ENCODE data around the gene SPATS1.
"Not testable (repeated sequence)": the region's sequence is repeated elsewhere in the genome, so short reads cannot be mapped to it uniquely, and the experiment has no call there.

SPATS1 gene

DNA sequence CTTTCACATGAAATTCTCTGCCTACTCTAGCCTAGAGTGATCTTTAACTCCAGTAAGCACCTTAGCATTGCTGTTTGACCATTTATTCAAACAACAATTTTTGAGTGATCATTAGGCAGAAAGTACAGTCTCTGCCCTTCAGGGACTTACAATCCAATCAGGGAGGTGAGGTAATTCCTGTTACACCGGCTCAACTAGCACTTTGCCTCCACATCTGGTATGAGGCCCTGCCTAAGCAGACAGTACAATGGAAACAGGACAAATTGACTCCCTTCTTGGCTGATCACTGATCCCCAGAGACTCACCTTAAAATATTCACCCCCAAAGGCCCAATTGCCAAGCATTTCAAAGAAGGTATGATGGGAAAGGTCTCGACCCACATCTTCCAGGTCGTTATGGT is 30.7 kb upstream of the SPATS1 start:
- no peak for DNase-seq

DNA sequence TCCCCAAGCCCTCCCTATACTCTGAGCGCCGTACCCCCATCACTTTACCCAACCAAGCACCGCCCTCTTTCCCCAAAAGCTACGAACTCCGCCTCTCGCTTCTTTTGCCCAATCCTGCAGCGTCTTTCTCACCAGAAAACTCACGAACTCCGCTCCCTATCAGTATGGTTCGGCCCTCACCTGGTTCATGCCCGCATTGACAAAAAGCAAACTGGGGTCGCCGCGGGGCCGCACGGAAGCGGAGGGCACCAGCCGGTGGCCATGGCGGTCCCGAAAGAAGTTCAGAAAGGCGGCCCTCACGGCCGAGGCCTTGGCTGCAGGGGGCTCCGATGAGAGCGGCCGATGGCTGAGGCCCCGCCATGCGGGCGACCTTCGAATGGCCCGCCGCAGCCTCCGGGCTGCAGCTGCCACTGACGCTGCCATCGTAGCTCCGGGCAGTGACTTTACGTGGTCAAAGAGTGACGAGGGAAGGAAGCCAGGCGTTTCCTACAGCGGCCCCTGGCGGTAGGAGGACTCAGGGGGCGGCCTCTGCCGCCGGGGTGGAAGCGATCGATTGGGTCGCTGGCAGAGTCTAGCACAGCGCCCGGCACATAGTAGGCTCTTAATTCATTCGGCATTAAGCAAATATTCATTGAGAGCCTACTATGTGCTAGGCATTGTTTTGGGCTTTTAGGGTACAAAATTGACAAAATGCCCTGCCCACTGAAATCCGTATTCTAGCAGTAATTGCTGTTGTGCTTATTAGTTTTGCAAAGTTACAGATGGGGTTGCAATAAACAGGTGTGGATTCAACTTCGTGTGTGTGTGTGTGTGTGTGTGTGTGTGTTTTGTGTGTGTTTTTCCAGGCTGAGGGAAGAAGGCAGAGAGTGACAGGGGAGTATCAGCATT is 29.3 kb upstream of the SPATS1 start, which contains the start of gene AARS2:
TSS of gene AARS2 (minus strand) at position 447 of the 888 bp plus-strand sequence. CDS start at position 423, 24 bp downstream.
- peak; percentile 85 to 95 for DNase-seq

DNA sequence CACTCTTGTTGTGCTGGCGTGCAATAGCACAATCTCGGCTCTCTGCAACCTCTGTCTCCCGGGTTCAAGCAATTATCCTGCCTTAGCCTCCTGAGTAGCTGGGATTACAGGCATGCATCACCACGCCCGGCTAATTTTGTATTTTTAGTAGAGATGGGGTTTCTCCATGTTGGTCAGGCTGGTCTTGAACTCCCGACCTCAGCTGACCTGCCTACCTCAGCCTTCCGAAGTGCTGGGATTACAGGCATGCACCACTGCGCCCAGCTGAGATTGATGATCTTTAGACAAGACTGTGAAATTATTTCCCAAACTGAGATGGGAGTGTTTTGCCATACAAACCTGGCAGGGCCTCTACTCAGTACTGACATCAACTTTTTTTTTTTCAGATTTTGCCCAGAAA is 27.8 kb upstream of the SPATS1 start:
- not testable (repeated sequence) for DNase-seq

DNA sequence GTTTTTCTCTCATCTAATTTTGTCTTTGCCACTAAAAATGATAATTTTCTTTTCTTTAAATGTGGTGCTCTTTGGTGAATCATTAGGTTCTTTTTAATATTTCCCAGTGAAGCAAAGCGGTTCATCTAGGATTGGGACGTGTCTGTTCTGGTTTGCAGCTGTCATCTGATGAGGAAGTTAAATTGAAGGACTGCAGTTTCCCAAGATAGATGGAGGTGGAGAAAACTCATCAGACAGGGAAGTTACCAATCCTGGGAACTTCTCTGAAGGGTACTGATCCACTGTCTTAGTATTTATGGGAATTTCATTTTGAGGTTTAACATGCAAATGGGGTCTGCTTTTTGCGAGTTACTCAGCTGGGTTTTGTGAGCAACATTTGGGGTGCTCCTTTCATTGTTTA is 26.9 kb upstream of the SPATS1 start:
- DNase-seq, result no peak

DNA sequence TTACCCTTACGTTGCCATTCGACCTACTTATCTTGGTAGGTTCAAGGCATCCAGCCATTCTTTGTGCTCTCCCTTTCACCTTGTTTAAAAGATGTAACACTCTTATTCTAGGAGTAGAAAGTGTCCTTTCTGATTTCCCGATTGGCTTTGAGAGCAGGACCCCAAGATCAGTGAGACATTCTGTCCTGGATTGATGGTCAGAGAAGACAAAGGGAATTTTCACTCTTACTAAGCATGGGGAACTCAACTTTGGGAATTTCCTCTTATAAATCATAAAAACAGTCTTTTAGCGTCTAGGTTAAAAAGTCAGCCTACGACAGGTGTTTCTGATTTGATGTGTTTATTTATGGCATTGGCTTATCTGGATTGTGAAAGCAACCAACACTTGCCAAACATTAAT is 26.5 kb upstream of the SPATS1 start:
- no peak for DNase-seq

DNA sequence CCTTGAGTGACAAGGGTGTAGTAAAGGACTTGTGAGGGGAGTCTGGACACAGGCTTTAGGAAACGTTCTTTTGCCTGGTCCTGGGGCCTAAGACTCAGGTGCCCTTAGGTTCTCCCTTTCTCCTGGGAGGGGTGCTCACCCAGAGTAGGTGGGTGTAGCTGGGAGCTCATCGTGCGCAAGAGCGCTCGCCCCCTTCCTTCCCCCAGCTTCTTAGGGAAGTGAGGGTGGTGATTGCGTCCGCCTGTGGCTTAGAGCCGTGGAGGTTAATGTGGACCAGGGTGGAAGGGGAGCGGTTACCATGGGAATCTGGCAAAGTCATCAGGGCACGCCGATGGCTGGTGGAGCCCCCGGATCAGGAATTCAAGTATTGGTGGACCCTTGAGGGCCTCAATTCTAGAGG is 26.0 kb upstream of the SPATS1 start:
- no peak for DNase-seq

DNA sequence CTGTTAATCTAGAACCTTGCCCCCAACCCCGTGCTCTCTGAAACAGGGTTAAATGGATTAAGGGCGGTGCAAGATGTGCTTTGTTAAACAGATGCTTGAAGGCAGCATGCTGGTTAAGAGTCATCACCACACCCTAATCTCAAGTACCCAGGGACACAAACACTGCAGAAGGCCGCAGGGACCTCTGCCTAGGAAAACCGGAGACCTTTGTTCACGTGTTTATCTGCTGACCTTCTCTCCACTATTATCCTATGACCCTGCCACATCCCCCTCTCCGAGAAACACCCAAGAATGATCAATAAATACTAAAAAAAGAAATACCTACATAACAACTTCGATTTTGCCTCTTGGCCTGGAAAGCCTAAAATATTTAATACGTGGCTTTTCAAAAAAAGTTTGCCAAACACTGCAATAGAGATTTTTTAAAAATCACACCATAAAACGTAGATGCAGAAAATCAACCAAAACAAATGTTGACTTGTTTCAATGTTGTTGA is 25.3 kb upstream of the SPATS1 start:
- DNase-seq, result not testable (repeated sequence)

DNA sequence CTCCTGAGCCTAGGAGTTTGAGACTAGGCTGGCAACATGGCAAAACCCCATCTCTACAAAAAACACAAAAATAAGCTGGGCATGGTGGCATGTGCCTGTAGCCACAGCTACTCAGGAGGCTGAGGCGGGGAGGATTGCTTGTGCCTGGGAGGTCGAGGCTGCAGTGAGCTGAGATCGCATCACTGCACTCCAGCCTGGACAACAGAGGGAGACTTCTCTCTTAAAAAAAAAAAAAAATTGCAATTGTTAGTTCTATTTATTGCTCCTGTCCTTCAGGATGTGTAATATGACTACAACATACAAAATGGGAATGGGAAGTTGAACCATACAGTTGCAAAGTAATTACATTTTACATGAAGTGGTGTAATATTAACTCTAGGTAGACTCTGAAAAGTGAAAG is 21.2 kb upstream of the SPATS1 start:
- no peak for DNase-seq

DNA sequence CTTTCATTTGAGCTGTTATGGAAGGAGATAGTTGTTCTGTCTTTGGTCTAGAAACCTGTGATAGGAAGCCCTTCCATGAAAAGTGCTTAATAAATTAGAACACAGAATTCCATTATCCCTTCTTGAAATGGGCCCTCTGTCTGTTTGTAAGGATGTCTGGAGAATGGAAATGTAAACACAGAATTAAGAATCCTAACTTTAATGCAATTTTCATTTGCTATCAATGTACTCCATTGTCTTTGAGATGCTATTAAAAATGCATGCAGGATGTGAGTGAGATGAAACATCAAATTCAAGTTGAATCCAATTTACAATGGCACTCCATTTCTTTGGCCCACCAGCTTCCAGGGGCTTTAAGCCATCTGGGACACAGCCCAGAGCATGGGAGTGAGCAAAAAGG is 15.4 kb upstream of the SPATS1 start:
- DNase-seq, result no peak

DNA sequence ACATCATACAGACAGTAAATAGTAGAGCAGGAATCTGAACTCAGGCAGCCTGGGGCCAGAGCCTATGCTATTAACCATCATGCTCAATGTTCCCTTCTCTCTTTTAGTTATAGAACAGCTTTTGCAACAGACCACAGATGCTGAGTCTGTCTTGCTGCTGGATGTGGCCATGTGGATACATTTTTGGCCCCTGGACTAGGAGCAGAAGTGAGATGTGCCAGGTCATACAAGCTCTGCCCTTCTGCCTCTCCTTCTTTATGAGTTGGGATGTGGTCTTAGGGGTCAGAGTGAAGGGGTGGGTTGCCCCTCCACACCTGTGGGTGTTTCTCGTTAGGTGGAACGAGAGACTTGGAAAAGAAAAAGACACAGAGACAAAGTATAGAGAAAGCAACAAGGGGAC is 14.7 kb upstream of the SPATS1 start:
- no peak for DNase-seq

DNA sequence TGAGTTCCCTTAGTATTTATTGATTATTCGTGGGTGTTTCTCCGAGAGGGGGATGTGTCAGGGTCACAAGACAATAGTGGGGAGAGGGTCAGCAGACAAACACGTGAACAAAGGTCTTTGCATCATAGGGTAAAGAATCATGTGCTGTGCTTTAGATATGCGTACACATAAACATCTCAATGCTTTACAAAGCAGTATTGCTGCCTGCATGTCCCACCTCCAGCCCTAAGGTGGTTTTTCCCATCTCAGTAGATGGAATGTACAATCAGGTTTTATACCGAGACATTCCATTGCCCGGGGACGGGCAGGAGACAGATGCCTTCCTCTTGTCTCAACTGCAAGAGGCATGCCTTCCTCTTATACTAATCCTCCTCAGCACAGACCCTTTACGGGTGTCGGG is 14.2 kb upstream of the SPATS1 start:
- not testable (repeated sequence) for DNase-seq

DNA sequence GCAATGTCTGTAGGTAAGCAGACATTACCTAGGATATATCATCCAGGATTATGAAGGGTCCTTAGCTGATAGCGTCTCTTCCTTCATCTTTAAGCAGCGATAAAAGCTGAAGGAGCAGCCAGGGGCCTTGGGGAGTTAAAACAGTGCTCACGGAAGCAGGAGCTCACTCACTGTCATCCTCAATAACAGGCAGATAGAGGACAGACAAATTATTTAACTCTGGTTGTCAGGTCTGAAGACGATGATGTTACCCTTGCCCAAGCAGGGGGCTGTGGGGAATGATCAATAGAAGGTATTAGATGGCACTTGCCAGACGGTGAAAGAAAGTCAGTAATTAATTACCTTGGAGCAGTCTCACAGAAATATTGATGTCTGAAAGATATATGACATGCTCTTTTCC is 12.6 kb upstream of the SPATS1 start:
- DNase-seq, result no peak

DNA sequence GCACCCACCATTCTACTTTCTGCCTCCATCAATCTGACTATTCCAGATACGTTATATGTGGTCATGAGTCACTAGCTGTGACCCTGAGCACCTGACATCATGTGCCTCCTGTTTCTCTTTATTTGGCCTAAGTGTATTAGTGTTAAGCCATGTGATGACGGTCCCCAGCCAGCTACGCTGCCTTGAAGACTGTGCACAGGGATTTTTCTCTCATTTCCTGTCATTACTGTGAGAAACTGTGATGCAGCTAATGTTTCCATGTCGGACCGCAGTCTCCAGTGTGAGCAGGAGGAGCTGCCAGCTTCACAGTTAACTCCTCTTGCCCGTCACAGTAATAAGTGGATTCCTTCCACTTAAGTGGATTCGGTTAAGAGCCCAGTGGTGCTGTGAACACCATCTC is 9.9 kb upstream of the SPATS1 start:
- DNase-seq, result no peak

DNA sequence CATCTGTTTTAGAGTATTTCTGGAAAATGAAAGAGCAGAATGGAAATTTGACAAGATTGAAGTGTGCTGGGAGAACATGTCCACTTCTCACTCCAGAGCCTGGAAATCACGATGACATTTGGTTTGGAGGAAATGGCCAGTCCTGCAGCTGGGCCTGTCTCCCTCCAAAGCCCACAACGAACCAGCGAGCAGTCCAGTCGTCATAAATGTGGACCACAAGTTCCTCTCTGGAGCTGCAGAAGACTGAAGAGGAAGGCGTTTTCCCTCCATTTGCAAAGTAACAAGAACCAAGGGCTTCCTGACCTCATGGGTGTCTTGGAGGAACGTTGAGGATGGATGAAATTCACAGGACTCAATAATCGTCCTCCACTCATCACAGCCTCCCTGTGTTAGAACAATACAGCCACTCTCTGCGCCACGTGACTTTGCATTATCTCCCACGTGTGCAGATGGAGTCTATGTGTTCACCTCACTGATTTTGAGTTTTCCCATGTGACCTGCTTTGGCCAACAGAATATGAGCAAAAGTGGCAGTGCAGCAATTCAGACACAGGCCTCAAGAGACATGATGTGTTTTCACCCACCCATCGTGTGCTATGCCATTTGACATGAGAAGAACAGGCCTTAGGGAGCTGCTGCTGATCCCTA is 9.1 kb upstream of the SPATS1 start:
- no peak for DNase-seq

DNA sequence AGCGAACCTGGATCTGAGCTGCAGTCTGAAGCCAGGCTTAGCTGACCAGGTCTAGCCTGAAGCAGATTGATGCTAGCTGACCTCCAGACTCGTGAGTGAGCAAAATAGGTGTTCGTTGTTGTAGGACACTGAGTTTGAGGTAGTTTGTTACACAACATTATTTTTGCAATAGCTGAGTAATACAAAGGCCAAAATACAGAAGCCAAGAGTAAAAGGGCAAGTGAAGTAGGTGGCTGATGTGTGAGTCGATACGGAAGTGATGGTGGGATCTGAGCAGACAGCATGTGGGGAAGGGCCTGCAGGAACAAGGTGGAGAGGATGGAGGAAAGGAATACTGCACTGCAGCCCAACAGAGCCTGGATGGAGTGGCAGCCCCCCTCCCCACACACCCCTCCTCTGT is 8.5 kb upstream of the SPATS1 start:
- no peak for DNase-seq

DNA sequence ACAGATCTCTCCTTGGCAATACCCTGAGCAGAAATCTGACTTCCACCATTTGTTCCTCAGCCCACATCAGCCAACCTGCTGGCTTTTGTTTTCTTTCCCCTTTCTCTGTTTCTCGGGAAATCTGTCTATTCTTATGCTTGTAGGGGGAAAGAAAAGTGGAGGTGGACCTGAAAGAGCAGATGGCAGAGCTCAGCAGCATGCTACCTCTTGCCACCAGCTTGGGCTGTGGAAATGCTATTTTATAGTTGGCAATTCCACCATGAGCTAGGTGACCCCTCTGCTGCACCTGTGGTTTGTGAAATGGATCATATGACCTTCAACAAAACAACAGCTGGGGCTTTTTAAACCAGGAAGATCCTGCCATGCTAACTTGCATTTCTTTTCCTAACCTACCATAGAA is 6.8 kb upstream of the SPATS1 start:
- DNase-seq, result no peak

DNA sequence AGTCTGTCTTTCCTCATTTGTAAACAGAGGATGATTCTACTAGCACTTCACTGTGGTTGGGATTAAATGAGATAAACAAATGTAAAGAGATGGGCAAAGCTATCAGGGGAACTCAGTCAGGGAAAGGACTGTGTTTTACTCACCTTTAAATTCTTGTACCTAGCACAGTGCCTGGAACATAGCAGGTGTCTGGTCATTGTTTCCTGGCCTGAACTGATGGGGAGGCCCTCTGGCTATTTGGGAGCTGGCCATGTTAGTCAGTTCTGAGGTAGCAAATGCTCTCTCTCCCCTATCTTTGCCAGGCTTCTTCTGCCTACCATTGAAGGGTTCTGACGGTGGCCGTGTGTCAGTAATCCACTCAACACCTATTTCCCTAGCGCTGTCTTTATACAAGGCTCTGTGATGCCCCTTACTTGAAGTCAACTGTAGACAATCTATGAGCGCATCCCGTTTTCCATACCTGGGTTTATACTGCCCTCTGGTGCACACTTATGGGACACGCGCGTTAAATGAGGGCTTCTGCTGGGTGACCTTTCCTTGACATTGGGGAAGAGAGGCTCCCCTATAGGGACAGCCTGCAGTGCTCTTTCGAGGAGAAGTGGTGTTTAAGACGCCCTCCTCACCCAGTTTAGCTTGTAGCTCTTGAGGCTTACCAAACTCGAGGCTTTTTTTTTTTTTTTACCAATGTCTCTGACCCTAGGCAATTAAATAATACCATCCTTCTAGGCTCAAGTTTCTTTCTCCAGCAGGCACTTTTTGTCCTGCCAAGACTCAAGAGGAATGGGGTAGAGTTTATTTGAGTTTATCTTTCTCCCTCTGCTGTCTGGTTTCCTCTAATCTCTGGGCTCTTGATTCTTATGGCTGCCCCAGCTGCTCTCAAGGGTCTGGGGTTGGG is 4.0 kb upstream of the SPATS1 start:
- DNase-seq, result peak; percentile 45 to 73

DNA sequence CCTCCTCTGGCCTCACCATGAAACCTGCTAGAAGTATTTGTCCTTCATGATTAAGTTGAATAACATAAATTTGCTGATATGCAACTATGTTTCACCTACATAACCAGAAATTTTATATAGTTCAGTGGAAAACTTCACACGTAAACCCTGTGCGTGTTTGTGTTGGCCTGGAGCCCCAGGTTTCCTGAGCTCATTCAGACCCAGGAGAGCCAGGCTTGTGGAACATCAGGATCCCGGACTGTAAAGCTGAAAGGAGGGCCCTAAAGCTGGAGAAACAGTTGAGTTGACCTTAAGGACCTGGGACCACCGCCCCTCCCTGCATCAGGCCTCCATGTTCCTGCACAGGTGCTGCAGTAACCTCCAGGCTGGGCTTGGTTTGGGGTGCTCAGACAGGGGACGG is 3.1 kb upstream of the SPATS1 start:
- DNase-seq, result no peak

DNA sequence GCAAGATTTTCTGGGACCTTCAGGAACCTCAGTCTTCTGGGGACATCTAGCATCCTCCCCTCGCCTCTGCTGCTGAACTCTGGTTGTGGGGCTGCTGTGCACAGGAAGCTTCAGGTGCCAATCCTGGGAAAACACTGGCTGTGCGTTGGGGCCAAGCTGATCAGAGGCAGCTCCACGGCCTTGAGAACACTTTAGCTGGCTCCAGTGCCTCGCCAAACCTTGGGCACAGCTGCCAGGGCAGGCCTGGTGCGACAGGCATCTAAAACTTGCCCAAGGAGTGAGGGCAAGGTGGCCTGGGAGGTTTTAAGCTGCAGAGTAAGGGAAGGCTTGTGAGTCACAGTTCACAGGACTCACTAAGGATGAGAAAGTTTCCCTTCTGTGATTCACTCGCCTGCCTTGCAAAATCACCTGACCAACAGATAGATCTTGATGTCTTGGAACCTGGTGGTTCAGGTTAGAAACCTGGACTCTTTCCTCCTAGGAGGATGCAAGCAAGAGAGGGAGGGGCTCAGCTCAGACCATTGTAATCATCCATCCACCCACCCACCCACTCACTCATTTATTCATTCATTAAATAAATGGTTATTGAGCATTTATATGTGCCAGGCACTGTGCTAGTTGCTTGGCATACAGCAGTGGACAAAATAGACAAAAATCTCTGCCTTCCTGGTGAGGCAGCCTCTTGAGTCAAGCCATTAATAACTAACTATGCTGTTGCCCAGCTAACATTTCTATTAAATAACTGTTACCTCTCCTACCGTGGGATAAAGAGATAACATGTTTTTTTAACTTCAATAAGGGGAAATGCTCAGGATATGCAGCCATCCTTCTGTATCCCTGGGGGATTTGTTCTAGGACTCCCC is 2.5 kb upstream of the SPATS1 start:
- DNase-seq, result no peak

DNA sequence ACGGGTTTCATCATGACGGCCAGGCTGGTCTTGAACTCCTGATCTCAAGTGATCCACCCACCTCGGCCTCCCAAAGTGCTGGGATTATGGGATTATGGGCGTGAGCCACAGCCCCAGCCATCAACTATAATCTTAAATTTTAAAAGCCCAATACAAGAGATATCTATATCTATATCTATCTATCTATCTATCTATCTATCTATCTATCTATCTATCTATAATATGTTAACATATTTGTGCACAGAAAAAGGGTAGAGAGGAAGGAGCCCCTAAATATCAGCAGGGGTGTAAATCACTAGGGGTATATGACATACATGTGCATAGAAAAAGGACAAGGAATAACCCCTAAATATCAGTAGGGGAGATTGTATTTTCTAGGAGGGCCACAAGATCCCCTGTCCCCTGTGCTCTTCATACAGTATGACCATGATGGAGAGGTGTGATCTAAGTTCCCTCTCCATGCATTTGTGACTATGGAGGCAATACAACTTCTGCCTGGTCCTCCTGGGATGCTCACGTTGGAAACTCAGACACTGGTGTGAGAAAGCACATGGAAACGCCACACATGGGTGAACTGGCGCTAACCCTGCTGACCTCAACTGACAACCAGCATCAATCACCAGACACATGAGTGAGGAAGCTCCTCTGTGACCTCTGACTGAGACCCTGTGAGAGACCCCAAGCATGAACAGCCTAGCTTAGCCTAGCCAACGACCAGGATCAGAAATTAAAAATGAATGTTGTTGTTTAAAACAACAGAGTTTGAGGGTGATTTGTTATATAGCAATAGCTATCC is 1.2 kb upstream of the SPATS1 start:
- DNase-seq, result no peak

DNA sequence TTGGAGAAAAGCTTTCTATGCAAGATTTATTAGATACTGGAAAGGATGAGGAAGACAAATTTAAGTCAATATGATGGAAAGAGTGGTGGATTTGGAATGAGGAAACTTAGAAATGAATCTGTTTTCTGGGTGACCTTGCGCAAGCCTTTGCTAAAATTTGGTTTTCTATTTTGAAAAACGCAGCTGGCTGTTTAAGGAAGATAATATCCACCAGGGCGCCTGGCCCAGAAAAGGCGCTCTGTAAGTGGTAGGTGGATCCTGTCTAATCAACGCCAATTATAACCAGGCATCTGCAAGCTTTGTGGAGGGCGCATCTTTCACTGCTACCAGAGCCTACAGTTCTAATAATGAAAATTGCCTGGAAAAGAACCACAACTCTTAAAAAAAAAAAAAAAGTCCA is 398 bp upstream of the SPATS1 start:
- DNase-seq, result no peak
